ENCODE data around the gene ZNF263. TPM values are rescaled to one million over a fixed set of nuclear protein-coding genes. Genes with fewer than 3 reads are reported as not detected.

Gene ZNF263
- total RNA-seq, 1 experiment from 2014 or later, result 31.4 TPM

DNA sequence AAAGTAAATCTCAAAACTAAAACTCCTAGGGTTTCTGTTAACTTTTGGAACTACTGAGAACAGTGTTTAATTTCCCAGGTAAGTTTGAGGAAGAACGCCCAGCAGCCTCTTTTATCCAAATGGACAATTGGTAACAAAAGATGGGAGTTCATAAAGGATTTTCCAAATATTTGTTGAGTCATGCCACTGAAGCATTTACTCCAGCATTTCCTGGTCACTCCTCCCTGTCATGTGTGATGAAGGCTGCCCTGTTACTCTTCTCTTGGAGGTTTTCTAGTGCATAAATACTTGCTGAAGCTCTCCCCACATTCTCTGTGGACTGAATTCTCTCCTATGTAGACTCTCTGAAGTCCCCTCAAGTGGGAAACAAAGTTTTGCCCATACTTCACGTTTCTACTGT is 38.5 kb downstream of the ZNF263 start:
- intact Hi-C loops (cut with micrococcal nuclease), result no loop called here
- H4K20me1 ChIP-seq (ENCODE audit: insufficient read depth), result no peaks in the 10 kb centered on the region
- POLR2A ChIA-PET, result no interaction called here
- ATAC-seq, result no peak
- H2AFZ ChIP-seq (ENCODE audit: low read depth, low read length, poor library complexity, severe bottlenecking), result no peak overlapping the region
- H3K9ac ChIP-seq (ENCODE audit: low read length), result no peak overlapping the region
- peaks cover 12 to 20% of the 10 kb centered on the region in 2 experiments; a peak in 3 of 4 replicates for H3K9me3 ChIP-seq (ENCODE audit: control insufficient read depth in 1 of 2, insufficient read depth in 1 of 2, low read depth in 1 of 2, low read length in 2 of 2)
- no TSS peak for BruUV-seq (replicated peaks)
- no peak for DNase-seq (ENCODE audit: low read depth, low spot score)
- no peak overlapping the region for H3K27ac ChIP-seq (ENCODE audit: low read depth, low read length)
- H3K79me2 ChIP-seq (ENCODE audit: insufficient read depth, low read length), result no peaks in the 10 kb centered on the region
- H3K9me2 ChIP-seq (ENCODE audit: insufficient read depth), result no peaks in the 10 kb centered on the region
- CTCF ChIA-PET, result no interaction called here
- RAD21 ChIA-PET (ENCODE audit: low non-redundant PET in 1 of 2, low total read pairs in 2 of 2, uncharacterized antibody in 2 of 2, unreplicated experiment in 2 of 2), result no interaction called here
- H3K36me3 ChIP-seq (ENCODE audit: control insufficient read depth in 1 of 2, insufficient read depth in 2 of 2, low read length in 2 of 2), result peaks cover 0 to 7% of the 10 kb centered on the region in 2 experiments; a peak in 2 of 4 replicates
- H3K4me1 ChIP-seq (ENCODE audit: control insufficient read depth in 1 of 2, insufficient read depth in 2 of 2, low read length in 2 of 2), result 0 out of 4 replicates have a peak, but pooled peaks cover 0 to 3% of the 10 kb centered on the region in 2 experiments
- H3K4me3 ChIP-seq (replicated peaks in 1 of 2; ENCODE audit: low read depth in 1 of 2, low read length in 2 of 2), result no peak overlapping the region
- H3K4me2 ChIP-seq (ENCODE audit: low read length), result no peak overlapping the region
- TF ChIP-seq POLR2A (IDR thresholded peaks at IDR 0.05; ENCODE audit: borderline replicate concordance, extremely low read depth, insufficient read depth, insufficient read length) (no peak), ZNF274 (IDR thresholded peaks at IDR 0.05; ENCODE audit: low read depth, low read length) (no peak), EGR1 (IDR thresholded peaks at IDR 0.05; ENCODE audit: low read depth) (no peak), YY1 (IDR thresholded peaks at IDR 0.05; ENCODE audit: extremely low read depth, insufficient replicate concordance, low read depth, low read length) (no peak), SIN3A (IDR thresholded peaks at IDR 0.05; ENCODE audit: low read depth) (no peak), POLR2AphosphoS5 (IDR thresholded peaks at IDR 0.05; ENCODE audit: low read depth, low read length) (no peak), SRF (IDR thresholded peaks at IDR 0.05; ENCODE audit: low read depth) (no peak), CBX3 (IDR thresholded peaks at IDR 0.05; ENCODE audit: low read depth) (no peak), JUND (IDR thresholded peaks at IDR 0.05) (no peak), SP1 (IDR thresholded peaks at IDR 0.05; ENCODE audit: low read depth) (no peak)
- TF ChIP-seq, protein P1, sequence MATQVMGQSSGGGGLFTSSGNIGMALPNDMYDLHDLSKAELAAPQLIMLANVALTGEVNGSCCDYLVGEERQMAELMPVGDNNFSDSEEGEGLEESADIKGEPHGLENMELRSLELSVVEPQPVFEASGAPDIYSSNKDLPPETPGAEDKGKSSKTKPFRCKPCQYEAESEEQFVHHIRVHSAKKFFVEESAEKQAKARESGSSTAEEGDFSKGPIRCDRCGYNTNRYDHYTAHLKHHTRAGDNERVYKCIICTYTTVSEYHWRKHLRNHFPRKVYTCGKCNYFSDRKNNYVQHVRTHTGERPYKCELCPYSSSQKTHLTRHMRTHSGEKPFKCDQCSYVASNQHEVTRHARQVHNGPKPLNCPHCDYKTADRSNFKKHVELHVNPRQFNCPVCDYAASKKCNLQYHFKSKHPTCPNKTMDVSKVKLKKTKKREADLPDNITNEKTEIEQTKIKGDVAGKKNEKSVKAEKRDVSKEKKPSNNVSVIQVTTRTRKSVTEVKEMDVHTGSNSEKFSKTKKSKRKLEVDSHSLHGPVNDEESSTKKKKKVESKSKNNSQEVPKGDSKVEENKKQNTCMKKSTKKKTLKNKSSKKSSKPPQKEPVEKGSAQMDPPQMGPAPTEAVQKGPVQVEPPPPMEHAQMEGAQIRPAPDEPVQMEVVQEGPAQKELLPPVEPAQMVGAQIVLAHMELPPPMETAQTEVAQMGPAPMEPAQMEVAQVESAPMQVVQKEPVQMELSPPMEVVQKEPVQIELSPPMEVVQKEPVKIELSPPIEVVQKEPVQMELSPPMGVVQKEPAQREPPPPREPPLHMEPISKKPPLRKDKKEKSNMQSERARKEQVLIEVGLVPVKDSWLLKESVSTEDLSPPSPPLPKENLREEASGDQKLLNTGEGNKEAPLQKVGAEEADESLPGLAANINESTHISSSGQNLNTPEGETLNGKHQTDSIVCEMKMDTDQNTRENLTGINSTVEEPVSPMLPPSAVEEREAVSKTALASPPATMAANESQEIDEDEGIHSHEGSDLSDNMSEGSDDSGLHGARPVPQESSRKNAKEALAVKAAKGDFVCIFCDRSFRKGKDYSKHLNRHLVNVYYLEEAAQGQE (IDR thresholded peaks at IDR 0.05; ENCODE audit: low read depth), result no peak
- H3K27me3 ChIP-seq (ENCODE audit: insufficient read depth, low read length), result no peaks in the 10 kb centered on the region
